Heart right ventricle (tissue), 16 donors: ENCODE results near the gene MUC22. TPM values are rescaled to one million over a fixed set of nuclear protein-coding genes. Genes with fewer than 3 reads are reported as not detected.

Experiments
- ATAC-seq, 8 donors: fragments of 200-7000 bp; cut with Tn5 transposase; one replicate each; pipeline ENCODE4 v1.9.1; 2020; ENCODE audit warnings: mild to moderate bottlenecking in 8 of 8, moderate library complexity in 8 of 8, moderate number of reproducible peaks in 1 of 8
- DNase-seq, 2 donors: peaks; one replicate each; pipeline ENCODE4 v3.0.0-alpha.2; 2020
- H3K27ac ChIP-seq, 10 donors: fragments of 200-600 bp; sonication (generic) in 2 of 10; one replicate each; pipeline versions ENCODE4 v1.5.0 to v1.8.0; 2020 to 2022; ENCODE audit warnings: mild to moderate bottlenecking in 3 of 10
- H3K27me3 ChIP-seq, 7 donors: fragments of 200-600 bp; one replicate each; pipeline ENCODE4 v1.8.0; 2021 to 2022; ENCODE audit warnings: mild to moderate bottlenecking in 2 of 7
- H3K36me3 ChIP-seq, 9 donors: fragments of 200-600 bp; sonication (generic) in 1 of 9; one replicate each; pipeline versions ENCODE4 v1.5.0 to v1.8.0; 2020 to 2022; ENCODE audit warnings: mild to moderate bottlenecking in 2 of 9
- H3K4me1 ChIP-seq, 9 donors: fragments of 200-600 bp; sonication (generic) in 1 of 9; one replicate each; pipeline versions ENCODE4 v1.5.0 to v1.8.0; 2020 to 2022; ENCODE audit warnings: mild to moderate bottlenecking in 4 of 9
- H3K4me3 ChIP-seq, 10 donors: fragments of 200-600 bp; sonication (generic) in 2 of 10; one replicate each; pipeline versions ENCODE4 v1.5.0 to v1.8.0; 2020 to 2022; ENCODE audit warnings: mild to moderate bottlenecking in 7 of 10, moderate library complexity in 2 of 10
- H3K9me3 ChIP-seq, 11 donors: fragments of 200-600 bp in 10 of 11; sonication (generic) in 2 of 11; one replicate each; pipeline versions ENCODE4 v1.5.0 to v1.8.0; 2013 to 2022; ENCODE audit warnings: mild to moderate bottlenecking in 2 of 11, control low read depth in 1 of 11, moderate library complexity in 1 of 11
- CTCF ChIP-seq, 9 donors: fragments of 200-600 bp; sonication (generic) in 2 of 9; IDR thresholded peaks; one replicate each; pipeline versions ENCODE4 v1.5.0 to v1.8.0; 2021 to 2022; ENCODE audit warnings: antibody characterized with exemption in 9 of 9, mild to moderate bottlenecking in 5 of 9, moderate library complexity in 1 of 9
- WGBS, 2 donors: extraction: QIAGEN DNeasy Blood & Tissue Kit; methylation state at CpG; one replicate each; pipeline ENCODE4 v1.1.7; 2013; ENCODE audit warnings: inconsistent platforms in 1 of 2; 5-methylcytosine and 5-hydroxymethylcytosine counted together
- intact Hi-C, 10 donors: fragments of 100-400 bp; cut with DNase I; formaldehyde crosslinking; loops; one replicate each; pipeline versions ENCODE4 v1.11.1 to v1.14.2; 2022
- long read RNA-seq, 3 donors: library from polyadenylated mRNA; unstranded; transcript quantifications; one replicate each; pipeline ENCODE4 v2.0.0, GENCODE V29; 2020 to 2021
- polyA plus RNA-seq, 2 donors: library from polyadenylated mRNA; stranded (reverse); fragments of 200-250 nt; gene quantifications; one replicate each; pipeline ENCODE4 v1.2.3, GENCODE V29; 2013
- total RNA-seq, 10 donors: library from RNA; stranded (reverse); fragmentation: NEBNext Ultra II Directional in 3 of 10; extraction: Animal tissue kit (Norgen Biotek cat#: 25700) in 3 of 10; gene quantifications; one replicate each; pipeline versions ENCODE4 v1.2.1 to v1.2.4, GENCODE V29; 2021 to 2023
- donor health status: Arrhythmogenic right ventricular cardiomyopathy.
- donor health status: ischemic (EF 13 %, LVEDD 7.1; RV severe dilation, severe dysfunction).
- donor health status: healthy with polysubstance abuse.
- donor health status: DM: no; HTN: yes; CAD: no.
- donor health status: DM: no; HTN: no; CAD: no.
- donor health status: ischemic (EF 25% LVEDD 6.9; RV normal size, moderate dysfunction).
- donor health status: ischemic (EF 25% LVEDD 5.7; RV mildly dilated, moderate dysfunction).
- donor health status: healthy.
- donor health status: DM: yes; HTN: yes; CAD: no.
- donor health status: Ischemic cardiomyopathy.
- donor health status: ischemic (EF 35%, LVEDD 5.7; RV mildly dilated, moderate dysfunction).
- donor health status: nonischemic (EF 11% LVEDD 7.7; RV severe dilation, severe dysfunction).
- donor health status: DM: yes; HTN: yes; CAD: no.
- donor health status: PGD.
- donor health status: ischemic (EF 29% LVEDD 5.4; RV normal size, mild dysfunction).
- donor health status: nonischemic (EF 23%, LVEDD 6.1; RV moderate dilation, normal function).

The MUC22 gene
- total RNA-seq (under 1 TPM; 0.07 to 0.64 (median 0.24) TPM), polyA plus RNA-seq (under 1 TPM; under 0.01 to 0.29 TPM)
- long read RNA-seq, donor 1 = 0 reads
- long read RNA-seq, donor 2 = 0 reads
- long read RNA-seq, donor 3 = 0 reads

- no peak for TF ChIP-seq CTCF (IDR thresholded peaks at IDR 0.05)
- H3K9me3 ChIP-seq = peaks cover 0 to 12% (median 0%) of the 10 kb centered on the region in 11 donors
- no peaks in the 10 kb centered on the region for H3K36me3 ChIP-seq
- no peaks in the 10 kb centered on the region for H3K27me3 ChIP-seq
- intact Hi-C loops = no loop called here
- no peak within 1 kb of the TSS for H3K4me3 ChIP-seq
- DNase-seq = no peak
- no peak for ATAC-seq
- H3K4me1 ChIP-seq = peaks cover 0 to 12% (median 1%) of the 10 kb centered on the region in 9 donors
- 79 to 81% methylated on average over 4 of the region's 4 CpGs for WGBS, 2 donors
- no peak within 1 kb of the TSS for H3K27ac ChIP-seq
Observed at GRCh38 chr6:31010393-31011060, at the start of gene MUC22. MUC22 (plus strand) TSS chr6:31010474; CDS start chr6:31010707, 233 bp downstream.

- peaks cover 0 to 53% (median 8%) of the 10 kb centered on the region in 7 donors for H3K27me3 ChIP-seq
- H3K27ac ChIP-seq = no peak overlapping the region
- no peak for ATAC-seq
- WGBS, 2 donors = 81 to 83% methylated on average over 9 of the region's 9 CpGs
- peaks cover 0 to 4% (median under 1%) of the 10 kb centered on the region in 9 donors for H3K4me1 ChIP-seq
- intact Hi-C loops = no loop called here
- no peak for TF ChIP-seq CTCF (IDR thresholded peaks at IDR 0.05)
- no peaks in the 10 kb centered on the region for H3K9me3 ChIP-seq
- no peak overlapping the region for H3K4me3 ChIP-seq
- H3K36me3 ChIP-seq = no peaks in the 10 kb centered on the region
- DNase-seq = no peak
Observed at GRCh38 chr6:30960907-30961673, 49.2 kb upstream of the MUC22 start.

- Histone ChIP-seq H3K4me3 (no peak overlapping the region), H3K9me3 (no peaks in the 10 kb centered on the region), H3K4me1 (no peaks in the 10 kb centered on the region), H3K27me3 (peaks cover 0 to 37% (median 4%) of the 10 kb centered on the region in 7 donors), H3K27ac (no peak overlapping the region), H3K36me3 (no peaks in the 10 kb centered on the region)
- no peak for DNase-seq
- no peak for ATAC-seq
- intact Hi-C loops = no loop called here
- no peak for TF ChIP-seq CTCF (IDR thresholded peaks at IDR 0.05)
Observed at GRCh38 chr6:30962716-30963115, 47.6 kb upstream of the MUC22 start.

- no peak overlapping the region for H3K27ac ChIP-seq
- H3K4me1 ChIP-seq = no peaks in the 10 kb centered on the region
- intact Hi-C loops = no loop called here
- H3K9me3 ChIP-seq = no peaks in the 10 kb centered on the region
- no peaks in the 10 kb centered on the region for H3K36me3 ChIP-seq
- no peak for ATAC-seq
- H3K27me3 ChIP-seq = peaks cover 0 to 28% (median 4%) of the 10 kb centered on the region in 7 donors
- DNase-seq = no peak
- no peak for TF ChIP-seq CTCF (IDR thresholded peaks at IDR 0.05)
- H3K4me3 ChIP-seq = no peak overlapping the region
- 82 to 88% methylated on average over 6 of the region's 6 CpGs for WGBS, 2 donors
Observed at GRCh38 chr6:30963641-30964040, 46.6 kb upstream of the MUC22 start.
